ENCODE measurements around the gene HAPLN3. TPM values are rescaled to one million over a fixed set of nuclear protein-coding genes. Genes with fewer than 3 reads are reported as not detected.

Gene HAPLN3
- total and polyA plus RNA-seq, 2 donors (not counting 1 experiment from before 2014, with no cell fraction given): 7.5 to 16.3 TPM

DNA sequence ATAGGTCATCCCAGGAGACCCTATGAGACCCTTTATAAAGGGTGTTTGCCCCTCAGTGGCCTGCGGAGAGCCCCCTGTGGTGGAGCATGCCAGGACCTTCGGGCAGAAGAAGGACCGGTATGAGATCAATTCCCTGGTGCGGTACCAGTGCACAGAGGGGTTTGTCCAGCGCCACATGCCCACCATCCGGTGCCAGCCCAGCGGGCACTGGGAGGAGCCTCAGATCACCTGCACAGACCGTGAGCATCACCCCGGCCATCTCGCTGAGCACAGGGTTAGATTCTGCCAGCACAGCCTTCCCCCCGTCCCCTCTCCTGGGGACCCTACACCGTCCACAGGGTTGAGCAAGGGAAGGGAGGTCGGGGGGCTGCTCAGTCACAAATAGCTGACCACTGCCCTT lies 21.6 kb downstream of the HAPLN3 start:
- POLR2A ChIA-PET: no interaction called here
- no peak overlapping the region for H3K4me2 ChIP-seq (replicated peaks; ENCODE audit: low read depth, low read length, poor library complexity, severe bottlenecking)
- TF ChIP-seq EZH2 (IDR thresholded peaks at IDR 0.05; ENCODE audit: borderline replicate concordance, insufficient read depth, low read depth, low read length, poor library complexity, severe bottlenecking): no peak
- TF ChIP-seq CTCF (IDR thresholded peaks at IDR 0.05): no peak
- DNase-seq (no peak), ATAC-seq (ENCODE audit: low read depth) (no peak)
- WGBS (ENCODE audit: insufficient coverage): 94% methylated on average over 13 of the region's 13 CpGs
- no peaks in the 10 kb centered on the region for H3K79me2 ChIP-seq (ENCODE audit: control insufficient read depth, insufficient read depth, low read length)
- Mint-ChIP-seq H3K4me1 (no peaks in the 10 kb centered on the region), H3K4me3 (no peak overlapping the region), H3K9me3 (ENCODE audit: insufficient read depth) (no peaks in the 10 kb centered on the region), H3K27me3 (peaks cover 5% of the 10 kb centered on the region), H3K27ac (no peak overlapping the region)
- no peak overlapping the region for H3K27ac ChIP-seq (ENCODE audit: low read length in 2 of 2)
- no peak overlapping the region for H3K4me3 ChIP-seq (ENCODE audit: control extremely low read depth in 1 of 5, extremely low read depth in 1 of 5, insufficient read depth in 1 of 5, low read depth in 2 of 5, low read length in 4 of 5)
- no peak overlapping the region for H3K9ac ChIP-seq (ENCODE audit: low read length)
- H3K27me3 ChIP-seq (replicated peaks in 1 of 4; ENCODE audit: control extremely low read depth in 1 of 4, control insufficient read depth in 3 of 4, insufficient read depth in 4 of 4, low read length in 3 of 4): peaks cover 0 to 6% (median 0%) of the 10 kb centered on the region in 4 experiments
- intact Hi-C loops (cut with micrococcal nuclease): no loop called here
- CTCF ChIA-PET: no interaction called here
- H4K20me1 ChIP-seq (ENCODE audit: control insufficient read depth, insufficient read depth, low read length, poor library complexity, severe bottlenecking): no peaks in the 10 kb centered on the region
- H3K9me3 ChIP-seq (ENCODE audit: control extremely low read depth in 1 of 3, control insufficient read depth in 2 of 3, insufficient read depth in 1 of 3, low read length in 2 of 3): no peaks in the 10 kb centered on the region
- H2AFZ ChIP-seq (ENCODE audit: insufficient read depth, low read depth, low read length, poor library complexity, severe bottlenecking): no peak overlapping the region
- no peaks in the 10 kb centered on the region for H3K36me3 ChIP-seq (replicated peaks in 1 of 2; ENCODE audit: control extremely low read depth in 1 of 2, control insufficient read depth in 1 of 2, extremely low read depth in 1 of 2, insufficient read depth in 2 of 2, low read length in 1 of 2)
- H3K4me1 ChIP-seq (ENCODE audit: control insufficient read depth in 2 of 2, insufficient read depth in 2 of 2, low read length in 2 of 2): no peaks in the 10 kb centered on the region

DNA sequence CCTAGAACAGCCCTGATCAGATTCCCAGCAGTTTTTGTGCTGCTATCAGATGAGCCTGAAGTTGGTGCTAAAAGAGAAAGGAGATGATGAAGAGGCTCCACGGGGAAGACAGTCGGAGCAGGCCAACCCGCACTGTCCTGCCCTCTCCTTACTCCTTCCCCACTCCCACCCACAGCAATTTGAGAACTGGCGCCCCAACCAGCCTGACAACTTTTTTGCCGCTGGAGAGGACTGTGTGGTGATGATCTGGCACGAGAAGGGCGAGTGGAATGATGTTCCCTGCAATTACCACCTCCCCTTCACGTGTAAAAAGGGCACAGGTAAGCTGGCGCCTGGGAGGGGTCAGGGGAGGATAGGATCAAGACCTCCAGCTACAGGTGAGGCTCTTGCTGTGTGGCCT lies 22.6 kb downstream of the HAPLN3 start:
- Mint-ChIP-seq H3K27ac (no peak overlapping the region), H3K9me3 (ENCODE audit: insufficient read depth) (no peaks in the 10 kb centered on the region), H3K4me1 (no peaks in the 10 kb centered on the region), H3K27me3 (peaks cover 6% of the 10 kb centered on the region), H3K4me3 (no peak overlapping the region)
- 100% methylated on average over 1 of the region's 9 CpGs for WGBS (ENCODE audit: insufficient coverage)
- POLR2A ChIA-PET: no interaction called here
- TF ChIP-seq CTCF (IDR thresholded peaks at IDR 0.05): no peak
- TF ChIP-seq EZH2 (IDR thresholded peaks at IDR 0.05; ENCODE audit: borderline replicate concordance, insufficient read depth, low read depth, low read length, poor library complexity, severe bottlenecking): no peak
- no peaks in the 10 kb centered on the region for H3K79me2 ChIP-seq (ENCODE audit: control insufficient read depth, insufficient read depth, low read length)
- H3K9me3 ChIP-seq (ENCODE audit: control extremely low read depth in 1 of 3, control insufficient read depth in 2 of 3, insufficient read depth in 1 of 3, low read length in 2 of 3): peaks cover 0 to 2% (median 0%) of the 10 kb centered on the region in 3 donors
- no peak overlapping the region for H2AFZ ChIP-seq (ENCODE audit: insufficient read depth, low read depth, low read length, poor library complexity, severe bottlenecking)
- no peak for ATAC-seq (ENCODE audit: low read depth)
- H3K4me2 ChIP-seq (replicated peaks; ENCODE audit: low read depth, low read length, poor library complexity, severe bottlenecking): no peak overlapping the region
- H3K9ac ChIP-seq (ENCODE audit: low read length): no peak overlapping the region
- H3K4me3 ChIP-seq (ENCODE audit: control extremely low read depth in 1 of 5, extremely low read depth in 1 of 5, insufficient read depth in 1 of 5, low read depth in 2 of 5, low read length in 4 of 5): no peak overlapping the region
- no peak for DNase-seq
- CTCF ChIA-PET: no interaction called here
- no peaks in the 10 kb centered on the region for H3K36me3 ChIP-seq (replicated peaks in 1 of 2; ENCODE audit: control extremely low read depth in 1 of 2, control insufficient read depth in 1 of 2, extremely low read depth in 1 of 2, insufficient read depth in 2 of 2, low read length in 1 of 2)
- intact Hi-C loops (cut with micrococcal nuclease): no loop called here
- H3K27ac ChIP-seq (ENCODE audit: low read length in 2 of 2): no peak overlapping the region
- peaks cover 0 to 6% (median 0%) of the 10 kb centered on the region in 4 experiments for H3K27me3 ChIP-seq (replicated peaks in 1 of 4; ENCODE audit: control extremely low read depth in 1 of 4, control insufficient read depth in 3 of 4, insufficient read depth in 4 of 4, low read length in 3 of 4)
- H3K4me1 ChIP-seq (ENCODE audit: control insufficient read depth in 2 of 2, insufficient read depth in 2 of 2, low read length in 2 of 2): no peaks in the 10 kb centered on the region
- H4K20me1 ChIP-seq (ENCODE audit: control insufficient read depth, insufficient read depth, low read length, poor library complexity, severe bottlenecking): no peaks in the 10 kb centered on the region

Data from B cell (primary cell).